GM21381 (cell line): ENCODE results near the gene MOB3C.

Experiments used
- ATAC-seq: cut with Tn5 transposase; IDR thresholded peaks from one replicate; pipeline ENCODE4 v1.9.1; 2021; ENCODE audit warnings: mild to moderate bottlenecking, moderate library complexity; ENCODE audit not compliant: unreplicated experiment

Gene MOB3C

DNA sequence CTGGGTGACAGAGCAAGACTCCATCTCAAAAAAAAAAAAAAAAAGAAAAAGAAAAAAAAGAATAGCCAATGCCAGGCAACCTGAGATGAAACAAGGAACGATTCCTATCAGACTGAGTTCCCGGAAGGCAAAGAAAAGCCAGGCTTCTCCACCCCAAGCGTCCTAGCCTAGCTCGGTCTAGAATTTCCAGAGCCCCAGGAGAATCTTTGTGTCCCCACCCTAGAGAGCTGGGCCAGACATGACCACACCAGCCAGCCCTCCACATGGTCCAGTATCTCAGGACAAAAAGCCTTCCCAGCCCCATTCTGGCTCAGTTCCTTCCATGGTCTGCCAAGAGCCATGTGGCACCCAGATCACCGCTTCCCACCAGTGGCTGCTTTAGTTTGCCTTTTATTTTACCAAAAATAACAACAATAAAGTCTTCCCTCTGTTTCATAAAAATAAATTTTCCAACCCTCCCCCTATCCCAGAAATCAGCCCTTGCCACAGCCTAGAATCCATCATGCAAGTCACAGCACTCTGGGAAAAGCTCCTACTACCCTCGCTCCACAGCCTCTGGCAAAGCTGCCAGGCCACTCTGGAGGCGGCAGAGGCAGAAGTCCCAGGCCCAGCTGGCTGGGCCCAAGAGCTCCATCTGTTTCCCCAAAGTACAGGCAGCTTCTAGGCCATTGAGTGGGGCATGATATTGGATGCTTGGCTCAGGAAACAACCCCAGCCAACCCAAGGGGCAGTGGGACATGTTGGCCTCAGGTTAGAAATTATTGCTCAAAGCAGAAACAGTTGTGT is 9.1 kb downstream of the MOB3C start:
- ATAC-seq: no peak

DNA sequence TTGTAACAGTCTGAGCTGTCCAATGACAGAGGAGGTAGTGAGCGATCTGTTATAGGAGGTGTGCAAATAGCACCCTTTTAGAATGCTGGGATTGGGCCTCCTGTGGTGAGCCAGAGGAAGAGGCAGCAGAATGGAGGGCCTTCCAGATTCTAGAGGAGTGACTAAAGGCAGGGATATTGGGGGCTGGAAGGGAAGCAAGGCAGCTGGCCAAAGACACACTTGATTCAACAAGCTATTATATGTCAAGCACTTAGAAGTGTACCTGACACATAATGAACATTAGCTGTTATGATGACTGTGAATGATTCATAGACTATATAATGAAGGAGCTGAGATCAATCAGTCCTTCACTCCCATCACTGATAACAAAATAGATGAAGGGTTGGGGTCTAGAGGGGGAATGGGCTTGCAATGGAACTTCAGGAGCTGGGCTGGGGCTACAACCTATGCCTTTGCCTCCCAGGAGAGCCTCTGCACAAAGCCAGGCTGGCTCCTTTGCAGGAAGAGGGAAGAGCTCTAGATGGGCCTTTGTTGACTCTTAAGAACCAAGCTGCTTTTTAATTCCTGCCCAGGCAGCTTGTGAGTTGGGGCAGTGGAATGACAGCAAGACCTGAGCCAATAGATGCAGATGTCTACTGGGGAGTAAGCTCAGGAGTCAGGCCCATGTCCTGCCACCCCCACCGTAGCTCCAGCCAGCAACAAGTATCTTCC is 10.2 kb downstream of the MOB3C start:
- ATAC-seq: no peak

DNA sequence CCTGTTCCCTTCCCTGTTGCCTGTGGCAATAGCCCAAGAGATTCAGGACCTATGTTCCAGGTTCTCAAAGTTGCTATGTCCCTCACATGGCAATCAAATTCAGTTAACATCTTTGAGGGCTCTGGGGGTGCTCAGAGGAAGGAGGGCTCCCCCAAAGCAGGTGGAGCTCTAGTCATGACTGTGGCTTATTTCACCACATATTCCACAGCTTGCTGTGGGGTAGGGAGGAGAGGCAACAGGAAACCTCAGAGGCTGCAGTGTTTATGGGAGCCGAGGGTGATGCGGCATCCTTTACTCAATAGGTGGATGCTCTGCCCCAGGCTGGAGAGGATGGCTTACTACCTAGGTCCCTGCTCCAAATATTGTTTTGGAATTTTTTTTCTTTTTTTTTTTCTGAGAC is 11.4 kb downstream of the MOB3C start:
- no peak for ATAC-seq

DNA sequence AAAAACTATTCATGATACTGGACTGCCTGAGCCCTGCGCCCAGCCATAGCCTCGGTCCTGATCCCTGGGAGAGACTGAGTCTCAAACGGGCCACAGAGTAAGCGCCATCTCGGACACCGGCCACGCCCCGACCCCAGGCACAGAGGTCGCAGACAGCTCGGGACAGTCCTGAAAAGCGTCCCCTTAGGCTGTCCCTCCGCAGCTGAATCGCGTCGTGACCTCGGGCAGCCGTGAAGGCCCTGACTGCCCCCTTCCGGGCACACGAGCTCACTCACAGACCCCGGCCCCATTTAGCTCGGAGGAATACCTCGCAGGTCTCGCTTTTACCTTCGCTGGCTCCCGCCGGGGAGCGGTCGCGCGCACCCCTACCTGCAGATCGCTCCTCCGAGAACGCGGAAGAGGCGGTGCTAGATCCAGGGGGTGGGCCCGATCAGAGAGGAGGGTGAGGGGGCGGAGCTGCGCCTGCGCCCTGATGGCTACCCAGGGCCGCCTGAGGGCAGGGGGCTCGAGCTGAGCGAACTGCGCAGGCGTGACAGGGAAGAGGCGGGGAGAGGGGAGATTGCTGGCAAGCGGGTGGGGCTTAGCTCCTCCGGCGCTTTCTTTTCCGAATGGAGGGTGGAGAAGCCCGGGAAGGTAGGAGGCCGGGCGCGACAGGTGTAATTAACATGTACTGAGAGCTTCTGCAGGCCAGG is 12.6 kb downstream of the MOB3C start, which contains the start of gene MKNK1:
Gene MKNK1, minus strand, starts transcription at position 411 of the 692 bp plus-strand sequence. CDS start 20,941 bp downstream, outside the sequence.
- peak; percentile 93 for ATAC-seq

DNA sequence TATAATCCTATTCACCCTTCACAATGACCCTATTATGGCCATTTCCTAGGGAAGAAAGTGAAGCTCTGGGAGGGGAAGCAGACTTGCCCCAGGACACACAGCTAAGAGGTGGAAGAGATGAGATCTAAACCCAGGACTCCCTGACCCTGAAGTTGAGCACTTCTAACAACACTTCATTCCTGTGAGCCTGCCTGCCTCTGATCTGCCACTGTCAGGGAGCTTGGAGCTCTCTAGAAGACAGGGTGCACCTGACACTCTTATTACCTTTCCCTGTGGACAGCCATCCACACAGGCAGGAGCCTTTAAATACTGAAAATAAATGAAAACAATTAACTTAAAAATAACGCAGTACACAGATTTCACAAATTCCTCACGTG is 13.1 kb downstream of the MOB3C start:
- no peak for ATAC-seq

DNA sequence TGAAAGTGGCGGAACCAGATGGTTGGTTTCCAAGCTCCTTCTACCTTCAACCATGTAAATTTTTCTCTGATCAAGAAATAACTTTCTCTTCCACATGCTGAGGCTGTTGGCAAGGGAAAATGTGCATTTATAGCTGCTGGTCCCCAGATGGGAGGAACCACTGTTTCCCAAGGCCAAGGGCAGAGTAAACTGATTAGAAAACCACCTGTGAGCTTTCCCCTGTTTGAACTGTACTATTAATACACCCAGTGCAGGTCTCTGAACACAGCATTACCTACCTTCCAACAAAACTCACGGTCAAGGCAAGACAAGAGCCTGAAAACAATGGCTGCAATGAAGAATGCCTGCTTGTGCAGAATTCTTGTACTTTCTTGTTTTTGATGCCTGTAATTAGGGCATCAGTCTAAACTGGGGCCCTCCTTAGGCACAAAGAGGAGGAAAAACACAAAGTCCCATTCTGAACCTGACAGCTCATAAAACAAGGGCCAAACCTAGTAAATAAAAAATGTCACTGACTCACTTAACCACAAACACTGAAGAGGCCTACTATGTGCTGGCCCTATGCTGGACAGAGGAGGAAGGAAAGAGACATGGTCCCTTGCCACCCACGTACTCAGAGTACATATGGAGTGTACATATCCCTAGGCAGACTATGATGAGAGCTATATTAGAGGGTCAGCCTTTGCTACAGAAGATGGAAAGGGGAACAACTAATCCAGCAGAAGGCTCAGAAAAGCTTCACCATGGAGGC is 15.2 kb downstream of the MOB3C start:
- no peak for ATAC-seq

DNA sequence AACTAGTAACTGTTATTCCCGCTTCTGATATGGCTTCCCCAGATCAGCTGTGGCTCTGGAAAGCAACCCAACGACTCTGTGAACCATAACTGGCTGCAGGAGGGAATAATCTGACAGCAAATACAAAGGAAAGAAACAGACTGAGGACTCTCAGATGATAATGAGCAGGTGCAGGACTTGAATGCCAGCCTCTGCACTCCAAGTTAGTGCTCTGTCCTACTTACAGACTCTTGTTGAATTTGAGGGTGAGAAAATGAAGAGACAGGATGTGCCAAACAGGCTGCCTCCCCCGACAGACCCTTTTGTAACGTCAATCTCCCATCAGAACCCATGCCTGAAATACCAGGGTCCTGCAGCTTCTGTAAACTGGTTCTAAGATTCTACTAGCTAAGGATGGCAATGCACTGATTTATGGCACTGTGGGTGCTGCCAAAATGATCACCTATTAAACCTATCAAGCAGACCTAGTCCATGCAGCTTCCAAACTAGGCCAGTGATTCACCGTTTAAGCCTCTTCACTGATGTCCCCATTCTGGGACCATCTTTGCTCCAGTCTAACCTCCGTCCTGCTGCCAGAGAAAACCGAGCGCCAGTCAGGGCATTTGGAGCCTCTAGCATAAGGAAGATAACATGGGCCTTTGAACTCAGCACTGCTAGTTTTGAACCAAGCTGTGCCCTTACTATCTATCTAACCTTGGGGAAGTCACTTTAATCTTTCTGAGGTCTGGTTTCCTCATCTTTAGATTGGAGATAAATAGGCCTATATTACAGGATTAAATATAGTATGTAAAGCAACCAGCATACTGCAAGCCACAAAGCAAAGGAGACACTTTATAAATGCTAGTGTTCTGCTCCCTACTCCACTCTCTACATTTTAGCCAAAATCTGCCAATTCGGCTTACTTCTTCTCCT is 17.3 kb downstream of the MOB3C start:
- no peak for ATAC-seq

DNA sequence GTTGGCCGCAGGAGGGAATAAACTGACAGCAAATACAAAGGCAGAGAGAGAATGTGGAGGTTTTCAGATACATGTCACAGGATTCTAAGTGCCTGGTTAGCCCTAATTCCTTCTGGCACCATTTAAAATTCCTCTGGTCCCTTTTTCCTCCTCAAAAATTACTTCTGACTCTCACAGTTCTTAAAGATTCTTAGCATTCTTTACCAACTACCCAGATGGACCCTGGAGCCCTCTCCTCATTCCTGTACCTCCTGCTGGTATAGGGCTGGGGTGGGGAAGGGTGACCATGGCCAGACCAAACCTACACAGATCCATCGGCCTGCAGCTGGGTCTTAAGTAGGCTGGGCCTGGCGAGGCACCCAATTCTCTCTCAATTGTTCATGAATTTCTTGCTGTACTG is 19.8 kb downstream of the MOB3C start:
- no peak for ATAC-seq

DNA sequence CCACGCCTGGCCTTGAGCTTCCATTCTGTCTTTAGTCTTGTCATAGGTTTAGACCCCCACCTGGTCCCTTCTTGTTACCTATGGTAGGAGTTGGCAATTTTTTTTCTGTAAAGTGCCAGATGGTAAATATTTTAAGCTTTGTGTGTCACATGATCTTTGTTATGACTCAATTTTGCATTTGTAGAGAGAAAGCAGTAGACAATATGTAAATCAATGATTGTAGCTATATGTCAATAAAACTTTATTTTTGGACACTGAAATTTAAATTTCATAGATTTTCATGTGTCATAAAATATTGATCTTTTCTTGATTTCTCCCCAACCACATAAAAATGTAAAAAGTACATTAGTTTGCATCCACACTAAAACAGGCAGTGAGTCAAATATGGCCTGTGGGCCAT is 20.6 kb downstream of the MOB3C start:
- ATAC-seq: no peak

DNA sequence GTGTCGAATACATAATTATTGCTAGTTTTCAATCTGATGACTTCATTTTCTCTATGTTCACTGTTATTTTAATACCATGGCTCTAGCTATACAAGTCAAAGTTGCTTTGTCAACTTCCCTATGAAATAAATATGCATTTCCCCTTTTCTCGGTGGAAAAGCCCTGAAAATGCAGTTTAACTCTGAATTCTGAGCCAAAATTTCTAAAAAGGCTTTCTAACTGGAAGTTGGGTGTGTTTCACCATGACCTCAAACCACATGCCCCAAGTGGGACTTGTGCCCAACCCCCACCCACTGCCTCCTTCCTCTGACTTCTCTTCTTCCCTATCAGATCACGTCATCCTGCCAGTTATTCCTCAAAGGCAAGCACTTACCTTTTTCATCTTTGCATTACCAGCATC is 21.5 kb downstream of the MOB3C start:
- ATAC-seq: no peak

DNA sequence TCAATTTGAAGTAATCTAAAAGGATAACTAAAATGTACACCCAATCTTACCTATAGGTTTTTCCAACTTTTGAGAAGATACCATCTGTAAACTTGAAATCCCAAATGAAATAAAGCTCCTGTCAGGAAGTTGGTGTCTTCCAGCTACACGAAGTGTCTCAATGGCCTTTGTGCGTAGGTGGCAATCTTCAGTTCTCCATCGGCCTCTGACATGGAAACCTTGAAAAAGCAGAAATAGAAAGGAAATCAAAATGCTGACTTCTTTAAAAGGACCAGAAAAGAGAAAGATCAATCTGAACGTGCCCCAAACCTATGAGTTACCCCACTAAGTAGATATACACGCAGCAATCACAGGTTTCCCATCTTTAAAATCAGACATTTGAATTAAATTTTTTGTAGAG is 22.5 kb downstream of the MOB3C start:
- ATAC-seq: no peak

DNA sequence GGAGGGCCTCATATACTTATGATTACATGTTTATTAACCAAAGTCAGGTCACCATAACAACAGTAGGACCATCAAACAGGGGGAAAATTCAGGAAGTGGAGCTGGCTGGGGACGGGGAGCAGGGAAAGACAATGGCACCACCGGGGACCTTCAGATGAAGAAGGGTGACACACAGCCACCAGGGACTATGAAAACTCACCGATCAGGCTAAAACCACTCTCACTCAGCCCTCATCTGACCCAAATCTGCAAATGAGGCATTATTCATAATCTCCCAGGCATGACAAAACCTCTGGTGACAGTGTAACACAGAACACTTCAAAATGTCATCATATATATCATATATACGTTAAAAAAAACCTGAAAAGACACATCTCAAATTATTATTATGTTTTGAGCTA is 23.8 kb downstream of the MOB3C start:
- ATAC-seq: no peak

DNA sequence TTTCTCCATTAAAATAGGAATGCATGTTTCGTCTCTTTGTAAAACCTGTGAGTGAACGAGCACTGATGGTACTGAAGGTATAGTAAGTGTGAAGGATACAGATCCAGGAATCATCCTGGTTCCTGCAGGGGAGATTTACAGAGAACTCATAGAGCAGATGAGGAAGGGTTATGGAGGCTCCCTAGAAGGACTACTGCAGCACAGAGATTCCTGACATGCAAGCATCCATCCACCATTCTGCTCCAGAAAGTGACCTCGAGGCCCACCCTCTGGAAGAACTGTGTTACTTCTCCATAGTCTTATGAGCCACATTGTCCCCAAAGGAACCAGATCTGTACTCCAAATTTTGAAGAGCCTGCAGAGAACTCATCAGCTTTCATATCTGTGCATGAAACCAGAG is 27.1 kb downstream of the MOB3C start:
- no peak for ATAC-seq

DNA sequence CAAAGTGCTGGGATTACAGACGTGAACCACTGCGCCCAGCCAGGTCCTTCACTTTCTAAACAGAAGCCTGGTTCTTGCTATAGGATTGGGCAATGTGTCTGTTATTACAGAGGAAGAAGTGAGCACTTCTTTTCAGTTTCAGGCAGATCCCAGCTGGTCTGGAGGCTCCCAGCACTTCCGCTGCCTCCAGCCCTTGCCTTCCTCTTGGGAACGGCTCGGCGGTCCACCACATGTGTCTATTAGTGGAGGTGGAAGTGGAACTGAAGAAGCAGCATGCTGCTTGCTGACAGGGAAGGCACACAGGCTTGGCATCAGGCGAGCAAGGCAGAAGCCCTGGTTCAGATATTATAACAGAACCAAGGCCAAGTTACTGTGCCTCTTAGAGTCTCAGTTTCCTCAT is 29.5 kb downstream of the MOB3C start:
- ATAC-seq: no peak

DNA sequence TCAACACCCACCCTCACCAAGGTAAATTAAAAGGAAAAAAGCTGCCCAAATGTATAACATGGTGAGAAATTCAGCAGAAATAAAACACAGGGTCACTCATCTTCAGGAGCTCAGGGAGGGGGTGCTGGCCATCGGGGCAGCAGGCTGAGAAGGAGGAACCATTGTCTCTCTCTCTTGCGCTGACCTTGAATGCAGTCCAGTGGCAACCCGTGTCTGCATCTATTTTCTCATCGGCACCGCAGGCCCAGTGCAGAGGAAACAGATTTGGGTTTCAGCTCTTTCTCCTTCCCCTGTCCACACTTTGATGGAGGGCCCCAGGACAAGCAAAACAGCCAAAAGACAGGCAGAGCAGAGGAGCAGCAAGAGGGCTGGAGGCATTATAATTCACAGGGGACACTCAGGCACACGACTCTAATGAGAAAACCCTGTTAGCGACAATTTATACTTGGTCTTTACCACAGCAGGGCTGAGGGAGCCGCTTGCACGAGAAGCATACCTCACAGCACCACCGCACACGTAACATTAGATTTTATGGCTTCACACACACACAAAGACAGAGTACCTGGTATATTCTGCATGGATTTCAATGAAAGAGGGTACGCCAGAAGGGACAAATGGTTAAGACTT is 31.2 kb downstream of the MOB3C start:
- ATAC-seq: no peak

DNA sequence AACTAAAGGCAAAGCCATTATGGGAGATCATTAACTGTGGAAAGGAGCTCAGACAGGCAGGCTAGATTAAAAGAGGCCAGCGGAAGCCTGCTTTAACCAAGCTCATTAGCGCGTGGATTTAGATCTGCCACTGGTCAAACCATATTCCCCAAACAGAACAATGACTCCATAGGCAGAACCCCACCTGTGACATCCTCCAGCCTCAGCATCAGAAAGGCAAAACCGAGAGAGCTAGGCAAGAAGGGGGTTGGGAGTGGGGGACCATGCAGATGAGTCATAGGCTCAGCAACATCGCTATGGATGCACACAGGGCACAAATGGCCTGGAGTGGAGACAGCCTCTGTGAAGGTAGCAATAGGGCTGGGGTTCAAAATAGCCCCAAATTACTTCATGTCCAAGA is 33.1 kb downstream of the MOB3C start:
- ATAC-seq: no peak

DNA sequence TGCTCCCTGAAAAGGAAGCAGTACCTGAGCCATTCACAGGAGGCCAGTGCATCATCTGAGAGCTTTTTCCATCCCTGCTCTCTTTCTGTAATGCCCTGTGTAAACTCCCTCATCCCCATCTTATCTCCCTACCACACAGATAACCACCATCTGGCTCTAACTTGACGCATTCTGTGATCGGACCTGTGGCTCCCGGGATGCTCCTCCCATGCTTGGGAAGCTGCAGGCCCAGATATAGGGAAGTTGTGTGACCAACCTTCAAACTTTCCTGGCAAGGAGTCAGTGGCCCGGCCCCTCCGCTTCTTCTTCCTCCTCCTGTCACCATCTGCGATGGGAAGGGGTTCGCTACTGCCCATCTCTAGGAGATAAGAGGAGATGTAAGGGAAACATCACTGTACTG is 33.6 kb downstream of the MOB3C start:
- no peak for ATAC-seq

DNA sequence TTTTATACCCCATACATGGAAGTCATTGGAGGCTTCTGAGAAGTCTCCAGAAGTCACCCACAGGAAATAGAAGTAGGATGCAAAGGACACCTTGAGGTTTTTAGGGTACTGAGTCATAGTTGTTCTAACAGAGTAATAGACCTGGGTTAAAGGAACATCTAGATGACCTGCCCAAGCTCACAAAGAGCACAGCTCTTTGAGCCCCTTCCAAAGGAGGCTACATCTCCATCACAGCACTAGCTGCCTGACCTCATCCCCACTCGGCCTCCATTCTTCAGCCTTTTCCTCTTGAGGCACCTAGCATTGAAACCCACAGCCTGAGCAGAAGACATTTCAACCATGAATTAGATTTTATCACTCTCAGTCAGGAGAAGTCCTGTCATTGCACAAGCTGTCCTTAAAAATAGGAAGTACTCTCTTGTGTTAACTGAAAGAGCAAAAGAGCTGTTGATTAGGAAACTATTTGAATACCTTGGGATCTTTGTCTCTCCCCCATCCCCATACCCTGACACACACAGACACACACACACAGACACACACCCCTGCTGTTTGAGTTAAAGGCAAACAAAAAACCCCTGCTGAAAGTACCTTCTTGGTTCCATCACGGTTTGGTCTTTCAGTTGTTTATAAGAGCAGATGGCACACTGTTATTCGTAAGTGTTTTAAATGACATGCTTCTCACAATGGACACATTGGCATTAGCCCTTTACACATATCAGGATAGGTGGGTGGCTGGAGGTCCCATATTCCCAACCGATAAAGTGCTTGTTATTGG is 34.7 kb downstream of the MOB3C start:
- ATAC-seq: no peak
